HepG2 (cell line): ENCODE measurements around the gene ALOXE3. TPM values are rescaled to one million over a fixed set of nuclear protein-coding genes. Genes with fewer than 3 reads are reported as not detected.

ENCODE experiments used
- ARID4A ChIP-seq: sonication (generic); formaldehyde crosslinking; IDR thresholded peaks from 2 replicates; pipeline ENCODE4 v1.5.0; 2020; ENCODE audit warnings: mild to moderate bottlenecking, missing genetic modification reagents, borderline replicate concordance
- ARNT2 ChIP-seq: sonication (generic); formaldehyde crosslinking; IDR thresholded peaks from 2 replicates; pipeline ENCODE4 v1.8.0; 2022; ENCODE audit warnings: mild to moderate bottlenecking, low read depth, missing genetic modification reagents, moderate library complexity
- ATF3 ChIP-seq: sonication (generic); formaldehyde crosslinking; IDR thresholded peaks from 2 replicates; pipeline ENCODE4 v1.4.0; 2020; ENCODE audit warnings: missing genetic modification reagents
- BCL3 ChIP-seq: sonication (generic); formaldehyde crosslinking; IDR thresholded peaks from 2 replicates; pipeline ENCODE4 v1.5.1; 2020; ENCODE audit warnings: mild to moderate bottlenecking, missing genetic modification reagents, moderate library complexity
- CSRNP1 ChIP-seq: sonication (generic); formaldehyde crosslinking; IDR thresholded peaks from 2 replicates; pipeline ENCODE4 v1.8.1; 2023; ENCODE audit warnings: mild to moderate bottlenecking, missing genetic modification reagents
- FOSL2 ChIP-seq: sonication (generic); formaldehyde crosslinking; IDR thresholded peaks from 2 replicates; pipeline ENCODE4 v1.4.0; 2020; ENCODE audit warnings: missing genetic modification reagents
- MAZ ChIP-seq, 2 experiments: sonication (generic) in 1 of 2; formaldehyde crosslinking in 1 of 2; IDR thresholded peaks; 2 replicates each; pipeline versions ENCODE4 v1.5.0 to v1.6.1; 2012 to 2020; ENCODE audit warnings: low read depth in 2 of 2, mild to moderate bottlenecking in 2 of 2, borderline replicate concordance in 1 of 2, improper control_type of control experiment in 1 of 2, low read length in 1 of 2, missing genetic modification reagents in 1 of 2, moderate library complexity in 1 of 2
- PBX3 ChIP-seq: sonication (generic); formaldehyde crosslinking; IDR thresholded peaks from 2 replicates; pipeline ENCODE4 v1.8.1; 2023; ENCODE audit warnings: missing genetic modification reagents, inconsistent platforms, borderline replicate concordance
- POLR2A ChIP-seq, 2 experiments: IDR thresholded peaks; 2 replicates each; pipeline ENCODE4 v1.6.1; 2011; ENCODE audit warnings: low read depth in 2 of 2, low read length in 2 of 2, mild to moderate bottlenecking in 1 of 2, moderate library complexity in 1 of 2; ENCODE audit not compliant: insufficient read depth in 1 of 2
- PREB ChIP-seq: sonication (generic); formaldehyde crosslinking; IDR thresholded peaks from 2 replicates; pipeline ENCODE4 v1.4.0; 2020; ENCODE audit warnings: missing genetic modification reagents
- RBFOX2 ChIP-seq: fragments of 200-400 bp; formaldehyde crosslinking; IDR thresholded peaks from 2 replicates; pipeline ENCODE4 v1.6.1; 2017; ENCODE audit warnings: low read depth, mild to moderate bottlenecking, low read length
- TFDP2 ChIP-seq: sonication (generic); formaldehyde crosslinking; IDR thresholded peaks from 2 replicates; pipeline ENCODE4 v1.4.0; 2020; ENCODE audit warnings: missing genetic modification reagents
- ZNF256 ChIP-seq: sonication (generic); formaldehyde crosslinking; conservative IDR thresholded peaks from 2 replicates; pipeline ENCODE4 v1.4.0; 2020; ENCODE audit warnings: missing genetic modification reagents
- ZNF260 ChIP-seq: sonication (generic); formaldehyde crosslinking; IDR thresholded peaks from 2 replicates; pipeline ENCODE4 v1.4.0; 2020; ENCODE audit warnings: missing genetic modification reagents, low read depth, mild to moderate bottlenecking, borderline replicate concordance
- ZNF282 ChIP-seq: fragments of 450-650 bp; IDR thresholded peaks from 2 replicates; pipeline ENCODE4 v1.6.1; 2018; ENCODE audit not compliant: partially characterized antibody
- ZNF563 ChIP-seq: sonication (generic); formaldehyde crosslinking; IDR thresholded peaks from 2 replicates; pipeline ENCODE4 v1.8.0; 2022; ENCODE audit warnings: mild to moderate bottlenecking, moderate library complexity, missing genetic modification reagents
- polyA plus RNA-seq, 8 experiments: library from polyadenylated mRNA; depleted of rRNA in 3 of 8; stranded (reverse) in 7 of 8; unstranded in 1 of 8; fragments of >200 nt; fragmentation: Illumina TruSeq in 4 of 8; extraction: Trizol in 4 of 8; gene quantifications; 2 replicates each; pipeline versions ENCODE4 v1.2.1 to v1.2.3, GENCODE V29; 2011 to 2016; ENCODE audit warnings: low read depth in 4 of 8, missing spikeins in 1 of 8, mixed read lengths in 1 of 8; ENCODE audit not compliant: insufficient read depth in 1 of 8
- total RNA-seq, 5 experiments: library from RNA; depleted of rRNA; stranded (reverse); fragments of >200 nt; fragmentation: Illumina TruSeq; extraction: Trizol; gene quantifications; 2 replicates each; pipeline ENCODE4 v1.2.3, GENCODE V29; 2016; ENCODE audit warnings: low read depth in 1 of 5

The ALOXE3 gene
- total and polyA plus RNA-seq, 2 of the 13 experiments (the other 11 are each of a cell fraction or from before 2014, with no cell fraction given) = 0.07 TPM; not detected in 1

GRCh38 chr17:8162233-8162996 lies 44.1 kb upstream of the ALOXE3 start, which contains the start of gene VAMP2 (continued):
- TF ChIP-seq MAZ (IDR thresholded peaks at IDR 0.05; ENCODE audit: borderline replicate concordance, low read depth, low read length) = no peak
- TF ChIP-seq MAZ (CRISPR knock-in tag; IDR thresholded peaks at IDR 0.05; ENCODE audit: low read depth) = 0 out of 2 replicates have a peak, but pooled peaks have one; percentile 14
- TF ChIP-seq ZNF260 = no peak
- TF ChIP-seq TFDP2 (CRISPR knock-in tag) = peak; percentile 7; the same call in 1 of the 2 replicates
- no peak for TF ChIP-seq ZNF256 (CRISPR knock-in tag)
- 0 out of 2 replicates have a peak, but pooled peaks have one; percentile 78 for TF ChIP-seq CSRNP1 (CRISPR knock-in tag)
- peak; percentile 84 for TF ChIP-seq RBFOX2
- TF ChIP-seq ARNT2 (CRISPR knock-in tag) = peak; percentile 55; the same call in 1 of the 2 replicates
- TF ChIP-seq ZNF563 (CRISPR knock-in tag) = peak; percentile 85
- TF ChIP-seq ZNF282 = no peak
- peak; percentile 60 for TF ChIP-seq ARID4A (CRISPR knock-in tag)
- no peak for TF ChIP-seq PBX3
- peak in 1 of 2 experiments; percentile 75; a peak in 3 of 4 replicates for TF ChIP-seq POLR2A (IDR thresholded peaks at IDR 0.05; ENCODE audit: insufficient read depth in 1 of 2, low read depth in 2 of 2, low read length in 2 of 2)
- TF ChIP-seq ATF3 = 0 out of 2 replicates have a peak, but pooled peaks have one; percentile 23
- no peak for TF ChIP-seq FOSL2 (CRISPR knock-in tag)
- TF ChIP-seq BCL3 (CRISPR knock-in tag) = peak; percentile 79; the same call in 1 of the 2 replicates
- no peak for TF ChIP-seq PREB
